Vagina (tissue), 2 donors: ENCODE measurements around the gene RPTOR. TPM values are rescaled to one million over a fixed set of nuclear protein-coding genes. Genes with fewer than 3 reads are reported as not detected.

Experiments
- DNase-seq, 2 donors: peaks; one replicate each; pipeline ENCODE4 v3.0.0-alpha.2; 2017; ENCODE audit errors: extremely low spot score in 2 of 2
- H3K27ac ChIP-seq: fragments of 200-600 bp; sonication (generic); one replicate; pipeline ENCODE4 v1.5.1; 2019
- H3K27me3 ChIP-seq: fragments of 200-600 bp; sonication (generic); one replicate; pipeline ENCODE4 v1.5.1; 2019
- H3K36me3 ChIP-seq, 2 donors: fragments of 200-600 bp; sonication (generic); one replicate each; pipeline ENCODE4 v1.5.1; 2017 to 2019
- H3K4me1 ChIP-seq: fragments of 200-600 bp; sonication (generic); one replicate; pipeline ENCODE4 v1.5.1; 2019
- H3K4me3 ChIP-seq, 2 donors: fragments of 200-600 bp; sonication (generic); 1 replicate in 1 of 2; 2 replicates in 1 of 2; pipeline ENCODE4 v1.5.1; 2016 to 2019
- H3K9me3 ChIP-seq: fragments of 200-600 bp; sonication (generic); one replicate; pipeline ENCODE4 v1.5.1; 2019
- POLR2A ChIP-seq, 2 donors: fragments of 450-650 bp; IDR thresholded peaks; one replicate each; pipeline ENCODE4 v1.6.1; 2017; ENCODE audit warnings: antibody characterized with exemption in 2 of 2, mild to moderate bottlenecking in 2 of 2, moderate library complexity in 2 of 2
- POLR2AphosphoS5 ChIP-seq, 2 donors: sonication (generic); formaldehyde crosslinking; IDR thresholded peaks; one replicate each; pipeline ENCODE4 v1.9.0; 2017; ENCODE audit warnings: antibody characterized with exemption in 2 of 2, mild to moderate bottlenecking in 2 of 2, low read depth in 1 of 2; ENCODE audit not compliant: insufficient read depth in 1 of 2
- intact Hi-C: fragments of 100-400 bp; cut with DNase I; formaldehyde crosslinking; loops from one replicate; pipeline ENCODE4 v1.15.1; 2023
- total RNA-seq: library from RNA; depleted of rRNA; stranded (reverse); fragments of >200 nt; gene quantifications from one replicate; pipeline ENCODE4 v1.2.3, GENCODE V29; 2016
- TF ChIP-seq, protein P1 (sequence below), 3 experiments: fragments of 450-650 bp in 2 of 3; fragments of 200-600 bp in 1 of 3; sonication (generic) in 1 of 3; IDR thresholded peaks; one replicate each; pipeline ENCODE4 v1.5.1; 2017 to 2019; ENCODE audit warnings: antibody characterized with exemption in 3 of 3, mild to moderate bottlenecking in 2 of 3, moderate library complexity in 2 of 3

RPTOR gene
- total RNA-seq, 1 donor from 2014 or later, result 38.3 TPM

- intact Hi-C loops, result loop anchor here (10.0 kb wide), 1 partner anchor 75 kb away; no protein-coding TSS in a partner anchor
- H3K36me3 ChIP-seq, result peaks cover 0 to 18% of the 10 kb centered on the region in 2 donors
These were observed 365.0 kb downstream of the RPTOR start for GRCh38 chr17:80909635-80910034.

DNA sequence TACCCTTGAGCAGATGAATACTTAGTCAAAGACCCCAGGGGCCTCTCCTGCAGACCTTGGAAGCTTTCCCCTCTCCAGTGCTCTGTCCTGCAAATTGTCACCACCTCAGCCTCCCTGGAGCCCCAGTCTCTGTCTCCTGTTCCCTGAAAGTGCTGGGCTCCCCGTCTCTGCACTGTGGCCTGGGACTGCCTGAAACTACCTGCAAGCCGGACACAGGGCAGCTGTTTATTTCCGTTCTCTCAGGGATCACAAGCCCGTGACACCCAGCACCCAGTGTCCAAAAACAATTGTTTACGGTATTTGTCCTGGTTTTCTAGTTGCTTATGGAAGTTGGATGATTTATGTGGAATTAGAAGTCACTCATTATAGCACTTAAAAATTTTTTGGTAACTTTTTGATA, 365.4 kb downstream of the RPTOR start:
- peaks cover 0 to 18% of the 10 kb centered on the region in 2 donors for H3K36me3 ChIP-seq
- TF ChIP-seq POLR2AphosphoS5 (IDR thresholded peaks at IDR 0.05; ENCODE audit: insufficient read depth in 1 of 2, low read depth in 1 of 2), result no peak
- no peak for TF ChIP-seq POLR2A (IDR thresholded peaks at IDR 0.05)
- TF ChIP-seq, protein P1, sequence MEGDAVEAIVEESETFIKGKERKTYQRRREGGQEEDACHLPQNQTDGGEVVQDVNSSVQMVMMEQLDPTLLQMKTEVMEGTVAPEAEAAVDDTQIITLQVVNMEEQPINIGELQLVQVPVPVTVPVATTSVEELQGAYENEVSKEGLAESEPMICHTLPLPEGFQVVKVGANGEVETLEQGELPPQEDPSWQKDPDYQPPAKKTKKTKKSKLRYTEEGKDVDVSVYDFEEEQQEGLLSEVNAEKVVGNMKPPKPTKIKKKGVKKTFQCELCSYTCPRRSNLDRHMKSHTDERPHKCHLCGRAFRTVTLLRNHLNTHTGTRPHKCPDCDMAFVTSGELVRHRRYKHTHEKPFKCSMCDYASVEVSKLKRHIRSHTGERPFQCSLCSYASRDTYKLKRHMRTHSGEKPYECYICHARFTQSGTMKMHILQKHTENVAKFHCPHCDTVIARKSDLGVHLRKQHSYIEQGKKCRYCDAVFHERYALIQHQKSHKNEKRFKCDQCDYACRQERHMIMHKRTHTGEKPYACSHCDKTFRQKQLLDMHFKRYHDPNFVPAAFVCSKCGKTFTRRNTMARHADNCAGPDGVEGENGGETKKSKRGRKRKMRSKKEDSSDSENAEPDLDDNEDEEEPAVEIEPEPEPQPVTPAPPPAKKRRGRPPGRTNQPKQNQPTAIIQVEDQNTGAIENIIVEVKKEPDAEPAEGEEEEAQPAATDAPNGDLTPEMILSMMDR (IDR thresholded peaks at IDR 0.05), result no peak
- no peak overlapping the region for H3K27ac ChIP-seq
- no peak overlapping the region for H3K4me3 ChIP-seq
- DNase-seq, result no peak
- H3K9me3 ChIP-seq, result no peaks in the 10 kb centered on the region
- H3K27me3 ChIP-seq, result no peaks in the 10 kb centered on the region
- intact Hi-C loops, result no loop called here
- H3K4me1 ChIP-seq, result no peaks in the 10 kb centered on the region

More at GRCh38 chr17:80909635-80910034, 365.0 kb downstream of the RPTOR start:
- no peak overlapping the region for H3K27ac ChIP-seq
- TF ChIP-seq POLR2AphosphoS5 (IDR thresholded peaks at IDR 0.05; ENCODE audit: insufficient read depth in 1 of 2, low read depth in 1 of 2), result no peak
- H3K4me1 ChIP-seq, result no peaks in the 10 kb centered on the region
- H3K4me3 ChIP-seq, result no peak overlapping the region
- no peaks in the 10 kb centered on the region for H3K27me3 ChIP-seq
- no peaks in the 10 kb centered on the region for H3K9me3 ChIP-seq
- DNase-seq, result no peak

- Histone ChIP-seq H3K27ac (no peak overlapping the region), H3K4me3 (no peak overlapping the region), H3K36me3 (peaks cover 0 to 12% of the 10 kb centered on the region in 2 donors), H3K27me3 (no peaks in the 10 kb centered on the region), H3K4me1 (no peaks in the 10 kb centered on the region), H3K9me3 (no peaks in the 10 kb centered on the region)
- intact Hi-C loops, result no loop called here
- TF ChIP-seq POLR2A (IDR thresholded peaks at IDR 0.05) (no peak), POLR2AphosphoS5 (IDR thresholded peaks at IDR 0.05; ENCODE audit: insufficient read depth in 1 of 2, low read depth in 1 of 2) (no peak)
- TF ChIP-seq, protein P1 (IDR thresholded peaks at IDR 0.05), result no peak
- no peak for DNase-seq
These were observed 367.8 kb downstream of the RPTOR start for GRCh38 chr17:80912476-80912875.

- Histone ChIP-seq H3K27me3 (no peaks in the 10 kb centered on the region), H3K27ac (no peak overlapping the region), H3K4me1 (peaks cover 8% of the 10 kb centered on the region), H3K9me3 (no peaks in the 10 kb centered on the region), H3K36me3 (peaks cover 0 to 6% of the 10 kb centered on the region in 2 donors), H3K4me3 (no peak overlapping the region)
- DNase-seq, result no peak
- intact Hi-C loops, result no loop called here
- TF ChIP-seq POLR2A (IDR thresholded peaks at IDR 0.05) (no peak), POLR2AphosphoS5 (IDR thresholded peaks at IDR 0.05; ENCODE audit: insufficient read depth in 1 of 2, low read depth in 1 of 2) (no peak)
- TF ChIP-seq, protein P1 (IDR thresholded peaks at IDR 0.05), result no peak
These were observed 369.5 kb downstream of the RPTOR start for GRCh38 chr17:80913928-80914821.

DNA sequence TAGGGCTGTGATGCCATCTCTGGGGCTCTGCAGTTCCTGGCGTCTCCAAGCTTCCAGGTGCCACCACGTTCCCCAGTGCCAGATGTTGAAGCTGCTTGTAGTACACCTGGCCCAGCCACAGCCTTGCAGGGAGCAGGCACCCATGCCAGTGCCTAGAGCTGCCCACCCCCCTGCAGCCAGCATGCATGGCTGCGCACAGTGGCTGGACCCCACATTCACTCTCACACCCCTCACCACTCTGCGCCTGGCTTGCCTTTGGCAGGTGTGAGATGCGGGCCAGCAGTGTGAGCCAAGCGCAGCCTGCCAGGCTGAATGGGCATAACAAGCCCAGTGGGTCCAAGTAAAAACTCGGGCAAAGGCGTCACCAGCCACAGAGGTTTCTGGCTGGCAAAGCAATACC, 371.6 kb downstream of the RPTOR start:
- H3K27ac ChIP-seq, result no peak overlapping the region
- no peaks in the 10 kb centered on the region for H3K27me3 ChIP-seq
- no peak for DNase-seq
- TF ChIP-seq POLR2A (IDR thresholded peaks at IDR 0.05) (no peak), POLR2AphosphoS5 (IDR thresholded peaks at IDR 0.05; ENCODE audit: insufficient read depth in 1 of 2, low read depth in 1 of 2) (no peak)
- TF ChIP-seq, protein P1 (IDR thresholded peaks at IDR 0.05), result no peak
- intact Hi-C loops, result no loop called here
- no peak overlapping the region for H3K4me3 ChIP-seq
- peaks cover 0 to 4% of the 10 kb centered on the region in 2 donors for H3K36me3 ChIP-seq
- H3K4me1 ChIP-seq, result peaks cover 26% of the 10 kb centered on the region
- no peaks in the 10 kb centered on the region for H3K9me3 ChIP-seq
